Measurements from ENCODE around the gene CD82.

GRCh38 chr11:44606472-44606871 lies 41.0 kb downstream of the CD82 start:
- TF ChIP-seq CTCF (IDR thresholded peaks at IDR 0.05) (no peak), POLR2A (IDR thresholded peaks at IDR 0.05) (no peak)
